Uterus (tissue), 4 donors: Measurements from ENCODE around the gene HRH3. TPM values are rescaled to one million over a fixed set of nuclear protein-coding genes. Genes with fewer than 3 reads are reported as not detected.

ENCODE experiments used
- DNase-seq, 2 donors: peaks; one replicate each; pipeline ENCODE4 v3.0.0-alpha.2; 2019 to 2020
- H3K27ac ChIP-seq, 2 donors: fragments of 200-600 bp; sonication (generic); 1 replicate in 1 of 2; 2 replicates in 1 of 2; pipeline ENCODE4 v1.5.1; 2016 to 2018
- H3K27me3 ChIP-seq, 2 donors: fragments of 200-600 bp; sonication (generic); one replicate each; pipeline ENCODE4 v1.5.1; 2018 to 2019; ENCODE audit warnings: control low read depth in 1 of 2
- H3K36me3 ChIP-seq, 2 donors: fragments of 200-600 bp; sonication (generic); one replicate each; pipeline ENCODE4 v1.5.1; 2019; ENCODE audit warnings: control low read depth in 1 of 2
- H3K4me1 ChIP-seq, 2 donors: fragments of 200-600 bp; sonication (generic); one replicate each; pipeline ENCODE4 v1.5.1; 2018 to 2019; ENCODE audit warnings: control low read depth in 1 of 2
- H3K4me3 ChIP-seq, 2 donors: fragments of 200-600 bp; sonication (generic); 1 replicate in 1 of 2; 2 replicates in 1 of 2; pipeline ENCODE4 v1.5.1; 2018 to 2019; ENCODE audit warnings: mild to moderate bottlenecking in 1 of 2
- H3K9me3 ChIP-seq, 2 donors: fragments of 200-600 bp; sonication (generic); one replicate each; pipeline ENCODE4 v1.5.1; 2019; ENCODE audit warnings: control low read depth in 1 of 2
- CTCF ChIP-seq, 4 experiments: fragments of 200-600 bp in 2 of 4; fragments of 450-650 bp in 2 of 4; sonication (generic) in 2 of 4; IDR thresholded peaks; one replicate each; pipeline ENCODE4 v1.5.1; 2016 to 2019; ENCODE audit warnings: antibody characterized with exemption in 4 of 4, mild to moderate bottlenecking in 2 of 4, moderate library complexity in 1 of 4
- POLR2A ChIP-seq, 2 donors: fragments of 450-650 bp; IDR thresholded peaks; one replicate each; pipeline ENCODE4 v1.6.1; 2016; ENCODE audit warnings: antibody characterized with exemption in 2 of 2, mild to moderate bottlenecking in 1 of 2, moderate library complexity in 1 of 2
- intact Hi-C: fragments of 100-400 bp; cut with DNase I; formaldehyde crosslinking; loops from one replicate; pipeline ENCODE4 v1.15.1; 2023; ENCODE audit warnings: low total_unique reads
- total RNA-seq, 4 donors: library from RNA; depleted of rRNA in 3 of 4; stranded (reverse); fragments of >200 nt in 3 of 4; gene quantifications; one replicate each; pipeline versions ENCODE4 v1.1.0 to v1.2.4, GENCODE V29; 2014 to 2023
- donor health status: DM: yes; HTN: yes; CAD: no.

The HRH3 gene
- total RNA-seq, 4 donors from 2014 or later: not detected

- no peak overlapping the region for H3K4me3 ChIP-seq
- no peaks in the 10 kb centered on the region for H3K36me3 ChIP-seq
- TF ChIP-seq POLR2A (IDR thresholded peaks at IDR 0.05) (no peak), CTCF (IDR thresholded peaks at IDR 0.05) (no peak)
- H3K9me3 ChIP-seq: no peaks in the 10 kb centered on the region
- DNase-seq: no peak
- no peak overlapping the region for H3K27ac ChIP-seq
- H3K27me3 ChIP-seq: peaks cover 3 to 16% of the 10 kb centered on the region in 2 donors
- H3K4me1 ChIP-seq: no peaks in the 10 kb centered on the region
- intact Hi-C loops: no loop called here
Observed at GRCh38 chr20:62210496-62210855, 9.6 kb downstream of the HRH3 start.

- Histone ChIP-seq H3K27ac (no peak overlapping the region), H3K27me3 (peaks cover 3 to 16% of the 10 kb centered on the region in 2 donors), H3K4me1 (no peaks in the 10 kb centered on the region), H3K4me3 (no peak overlapping the region), H3K36me3 (no peaks in the 10 kb centered on the region), H3K9me3 (no peaks in the 10 kb centered on the region)
- no peak for DNase-seq
- intact Hi-C loops: no loop called here
- TF ChIP-seq CTCF (IDR thresholded peaks at IDR 0.05) (no peak), POLR2A (IDR thresholded peaks at IDR 0.05) (no peak)
Observed at GRCh38 chr20:62209850-62210495, 10.1 kb downstream of the HRH3 start.

GRCh38 chr20:62208795-62209755 lies 11.0 kb downstream of the HRH3 start:
- no peaks in the 10 kb centered on the region for H3K4me1 ChIP-seq
- H3K4me3 ChIP-seq: no peak overlapping the region
- H3K36me3 ChIP-seq: no peaks in the 10 kb centered on the region
- no peak for DNase-seq
- no peak overlapping the region for H3K27ac ChIP-seq
- TF ChIP-seq CTCF (IDR thresholded peaks at IDR 0.05) (no peak), POLR2A (IDR thresholded peaks at IDR 0.05) (no peak)
- intact Hi-C loops: no loop called here
- H3K9me3 ChIP-seq: no peaks in the 10 kb centered on the region
- H3K27me3 ChIP-seq: peaks cover 3 to 9% of the 10 kb centered on the region in 2 donors

- no peaks in the 10 kb centered on the region for H3K4me1 ChIP-seq
- no peak overlapping the region for H3K4me3 ChIP-seq
- H3K27ac ChIP-seq: no peak overlapping the region
- no peak for DNase-seq
- H3K27me3 ChIP-seq: peaks cover 3 to 9% of the 10 kb centered on the region in 2 donors
- TF ChIP-seq CTCF (IDR thresholded peaks at IDR 0.05): no peak
- TF ChIP-seq POLR2A (IDR thresholded peaks at IDR 0.05): no peak
- intact Hi-C loops: no loop called here
- H3K9me3 ChIP-seq: no peaks in the 10 kb centered on the region
- no peaks in the 10 kb centered on the region for H3K36me3 ChIP-seq
Observed at GRCh38 chr20:62208061-62208794, 11.8 kb downstream of the HRH3 start.
